ENCODE measurements around the gene UST.
"Not testable (repeated sequence)": the region's sequence is repeated elsewhere in the genome, so short reads cannot be mapped to it uniquely, and the experiment has no call there.

The UST gene

GRCh38 chr6:148747145-148747470, 278 bp downstream of the UST start:
- TF ChIP-seq CTCF (IDR thresholded peaks at IDR 0.05; ENCODE audit: extremely low read depth, missing control alignments), result no peak
- no peak for DNase-seq (ENCODE audit: low spot score)

- TF ChIP-seq CTCF (IDR thresholded peaks at IDR 0.05; ENCODE audit: extremely low read depth, missing control alignments), result no peak
- peak; percentile 43 for DNase-seq (ENCODE audit: low spot score)
These were observed 788 bp downstream of the UST start for GRCh38 chr6:148747471-148748165.

- TF ChIP-seq CTCF (IDR thresholded peaks at IDR 0.05; ENCODE audit: extremely low read depth, missing control alignments), result no peak
- DNase-seq (ENCODE audit: low spot score), result no peak
These were observed 2.8 kb downstream of the UST start for GRCh38 chr6:148749674-148750073.

- no peak for DNase-seq (ENCODE audit: low spot score)
- TF ChIP-seq CTCF (IDR thresholded peaks at IDR 0.05; ENCODE audit: extremely low read depth, missing control alignments), result no peak
These were observed 4.3 kb downstream of the UST start for GRCh38 chr6:148750838-148751792.

GRCh38 chr6:148751793-148752170, 5.0 kb downstream of the UST start:
- no peak for TF ChIP-seq CTCF (IDR thresholded peaks at IDR 0.05; ENCODE audit: extremely low read depth, missing control alignments)
- DNase-seq (ENCODE audit: low spot score), result no peak

- not testable (repeated sequence) for DNase-seq (ENCODE audit: low spot score)
These were observed 8.5 kb downstream of the UST start for GRCh38 chr6:148755379-148755778.

- no peak for TF ChIP-seq CTCF (IDR thresholded peaks at IDR 0.05; ENCODE audit: extremely low read depth, missing control alignments)
- no peak for DNase-seq (ENCODE audit: low spot score)
These were observed 11.2 kb downstream of the UST start for GRCh38 chr6:148757944-148758480.

Measured in GM20000 (cell line).